ENCODE measurements around the gene C22orf15.

- TF ChIP-seq CTCF (IDR thresholded peaks at IDR 0.05; ENCODE audit: low read depth, low read length) (no peak), EZH2phosphoT487 (IDR thresholded peaks at IDR 0.05; ENCODE audit: low read depth) (no peak)
These were observed 3.2 kb upstream of the C22orf15 start for GRCh38 chr22:23759566-23759965.

Measured in OCI-LY3 (cell line).